KMS-11 (cell line): Measurements from ENCODE around the gene HMGN4.

Experiments
- H2AFZ ChIP-seq: fragments of 200-600 bp; sonication (generic); 2 replicates; pipeline ENCODE4 v1.6.1; 2016; ENCODE audit warnings: antibody characterized with exemption, mixed run types, low read depth
- H3K27ac ChIP-seq: fragments of 200-600 bp; sonication (generic); 2 replicates; pipeline ENCODE4 v1.6.1; 2016; ENCODE audit warnings: mild to moderate bottlenecking, mixed run types
- H3K27me3 ChIP-seq: fragments of 200-600 bp; sonication (generic); 2 replicates; pipeline ENCODE4 v1.6.1; 2017; ENCODE audit warnings: mild to moderate bottlenecking, low read depth, mixed run types, moderate library complexity; ENCODE audit not compliant: insufficient read depth
- H3K36me3 ChIP-seq: fragments of 200-600 bp; sonication (generic); 2 replicates; pipeline ENCODE4 v1.6.1; 2017; ENCODE audit warnings: mild to moderate bottlenecking, mixed run types; ENCODE audit not compliant: insufficient read depth
- H3K4me1 ChIP-seq: fragments of 200-600 bp; sonication (generic); 2 replicates; pipeline ENCODE4 v1.6.1; 2016; ENCODE audit warnings: mild to moderate bottlenecking, low read depth, mixed run types; ENCODE audit not compliant: poor library complexity, severe bottlenecking
- H3K4me2 ChIP-seq: fragments of 200-600 bp; sonication (generic); 2 replicates; pipeline ENCODE4 v1.7.0; 2016; ENCODE audit warnings: mild to moderate bottlenecking, mixed run types
- H3K4me3 ChIP-seq: fragments of 200-600 bp; sonication (generic); IDR thresholded peaks from 2 replicates; pipeline ENCODE4 v1.6.1; 2017; ENCODE audit warnings: low read depth, low read length, mixed read lengths; ENCODE audit not compliant: insufficient read depth
- H3K79me2 ChIP-seq: fragments of 200-600 bp; sonication (generic); 2 replicates; pipeline ENCODE4 v1.6.1; 2016; ENCODE audit warnings: low read depth, mixed run types; ENCODE audit not compliant: insufficient read depth
- H3K9ac ChIP-seq: fragments of 200-600 bp; sonication (generic); 2 replicates; pipeline ENCODE4 v1.6.1; 2016; ENCODE audit warnings: mild to moderate bottlenecking, mixed run types
- H4K20me1 ChIP-seq: fragments of 200-600 bp; sonication (generic); 2 replicates; pipeline ENCODE4 v1.6.1; 2016; ENCODE audit warnings: mild to moderate bottlenecking, mixed run types; ENCODE audit not compliant: insufficient read depth
- CTCF ChIP-seq: fragments of 200-600 bp; sonication (generic); conservative IDR thresholded peaks from 2 replicates; pipeline ENCODE4 v1.6.1; 2017; ENCODE audit warnings: low read depth, mild to moderate bottlenecking, antibody characterized with exemption, low read length, moderate library complexity, mixed read lengths

The HMGN4 gene

GRCh38 chr6:26494117-26494516, 44.0 kb upstream of the HMGN4 start:
- no peaks in the 10 kb centered on the region for H3K27me3 ChIP-seq
- no peaks in the 10 kb centered on the region for H3K36me3 ChIP-seq
- no peak for TF ChIP-seq CTCF
- H2AFZ ChIP-seq, result no peak overlapping the region
- no peak overlapping the region for H3K9ac ChIP-seq
- no peak overlapping the region for H3K4me2 ChIP-seq
- H3K4me1 ChIP-seq, result peaks cover 7% of the 10 kb centered on the region
- H3K27ac ChIP-seq, result no peak overlapping the region
- no peaks in the 10 kb centered on the region for H3K79me2 ChIP-seq
- no peak overlapping the region for H3K4me3 ChIP-seq
- no peaks in the 10 kb centered on the region for H4K20me1 ChIP-seq

- no peaks in the 10 kb centered on the region for H3K27me3 ChIP-seq
- H2AFZ ChIP-seq, result no peak overlapping the region
- no peaks in the 10 kb centered on the region for H3K36me3 ChIP-seq
- no peak overlapping the region for H3K27ac ChIP-seq
- no peaks in the 10 kb centered on the region for H4K20me1 ChIP-seq
- no peak overlapping the region for H3K9ac ChIP-seq
- no peak for TF ChIP-seq CTCF
- no peak overlapping the region for H3K4me2 ChIP-seq
- no peak overlapping the region for H3K4me3 ChIP-seq
- H3K79me2 ChIP-seq, result no peaks in the 10 kb centered on the region
- peaks cover 7% of the 10 kb centered on the region for H3K4me1 ChIP-seq
Measured at GRCh38 chr6:26495281-26495680, 42.9 kb upstream of the HMGN4 start.

- H3K36me3 ChIP-seq, result no peaks in the 10 kb centered on the region
- no peaks in the 10 kb centered on the region for H4K20me1 ChIP-seq
- peaks cover 6% of the 10 kb centered on the region for H3K4me1 ChIP-seq
- no peak overlapping the region for H2AFZ ChIP-seq
- H3K27ac ChIP-seq, result no peak overlapping the region
- no peak overlapping the region for H3K4me2 ChIP-seq
- no peaks in the 10 kb centered on the region for H3K79me2 ChIP-seq
- H3K9ac ChIP-seq, result no peak overlapping the region
- TF ChIP-seq CTCF, result no peak
- no peaks in the 10 kb centered on the region for H3K27me3 ChIP-seq
- no peak overlapping the region for H3K4me3 ChIP-seq
Measured at GRCh38 chr6:26497610-26498009, 40.6 kb upstream of the HMGN4 start.

GRCh38 chr6:26500102-26500501, 38.1 kb upstream of the HMGN4 start, which contains the start of gene BTN1A1:
Gene BTN1A1, plus strand, starts transcription at chr6:26500303. Its CDS starts 984 bp downstream, at chr6:26501287.
- no peak within 1 kb of the TSS for H3K9ac ChIP-seq
- no peaks in the 10 kb centered on the region for H3K79me2 ChIP-seq
- no peaks in the 10 kb centered on the region for H3K36me3 ChIP-seq
- no peaks in the 10 kb centered on the region for H3K27me3 ChIP-seq
- no peak within 1 kb of the TSS for H3K27ac ChIP-seq
- H3K4me1 ChIP-seq, result no peaks in the 10 kb centered on the region
- H4K20me1 ChIP-seq, result no peaks in the 10 kb centered on the region
- no peak within 1 kb of the TSS for H3K4me3 ChIP-seq
- no peak within 1 kb of the TSS for H3K4me2 ChIP-seq
- no peak for TF ChIP-seq CTCF
- H2AFZ ChIP-seq, result no peak within 1 kb of the TSS
